ENCODE data around the gene GIPR. TPM values are rescaled to one million over a fixed set of nuclear protein-coding genes. Genes with fewer than 3 reads are reported as not detected.

Gene GIPR
- total and polyA plus RNA-seq, 2 of the 13 experiments (the other 11 are each of a cell fraction or from before 2014, with no cell fraction given) = 0.15 to 1.2 TPM

DNA sequence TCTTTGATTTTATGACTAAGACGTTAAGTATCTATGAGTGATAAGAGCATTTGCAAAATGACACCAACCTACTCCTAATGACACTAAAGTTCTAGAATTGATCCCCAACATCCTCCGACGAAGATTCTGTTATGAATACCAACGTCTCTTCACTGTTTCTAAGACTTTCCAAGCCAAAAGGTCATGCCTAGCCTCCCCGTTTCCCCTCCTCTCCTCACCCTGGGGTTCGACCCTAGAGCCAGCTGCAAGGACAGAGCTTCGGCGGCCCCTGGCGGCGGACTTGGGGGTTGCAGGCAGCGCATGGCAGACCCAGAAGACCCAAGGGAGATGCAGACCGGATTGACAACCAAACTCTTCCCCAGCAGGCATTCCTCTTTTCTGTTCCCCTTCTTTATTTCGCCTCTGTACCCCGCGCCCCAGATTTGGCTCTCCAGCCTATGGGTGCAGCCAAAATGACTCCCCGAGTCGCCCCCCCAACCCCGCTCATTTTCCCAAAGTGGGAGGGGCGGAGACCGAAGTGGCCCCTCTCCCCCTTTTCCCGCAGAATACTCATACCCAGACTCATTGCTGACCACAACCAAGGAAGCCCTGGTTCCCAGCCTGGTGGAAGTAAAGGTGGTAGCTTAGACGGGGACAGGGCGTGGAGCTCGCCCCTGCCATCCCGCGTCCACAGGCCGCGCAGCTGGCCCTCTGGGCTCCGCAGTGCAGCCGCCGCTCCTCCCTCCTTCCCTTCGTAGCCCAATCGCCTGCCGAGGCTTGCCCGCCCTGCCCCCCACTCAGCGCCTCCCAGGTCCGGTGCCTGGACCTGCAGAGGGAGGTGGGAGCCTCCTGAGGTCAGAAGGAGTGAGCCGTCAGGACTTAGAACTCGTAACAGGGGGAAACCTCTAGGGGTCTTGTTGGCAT is 24.7 kb upstream of the GIPR start (continued):
- TF ChIP-seq, protein P1, sequence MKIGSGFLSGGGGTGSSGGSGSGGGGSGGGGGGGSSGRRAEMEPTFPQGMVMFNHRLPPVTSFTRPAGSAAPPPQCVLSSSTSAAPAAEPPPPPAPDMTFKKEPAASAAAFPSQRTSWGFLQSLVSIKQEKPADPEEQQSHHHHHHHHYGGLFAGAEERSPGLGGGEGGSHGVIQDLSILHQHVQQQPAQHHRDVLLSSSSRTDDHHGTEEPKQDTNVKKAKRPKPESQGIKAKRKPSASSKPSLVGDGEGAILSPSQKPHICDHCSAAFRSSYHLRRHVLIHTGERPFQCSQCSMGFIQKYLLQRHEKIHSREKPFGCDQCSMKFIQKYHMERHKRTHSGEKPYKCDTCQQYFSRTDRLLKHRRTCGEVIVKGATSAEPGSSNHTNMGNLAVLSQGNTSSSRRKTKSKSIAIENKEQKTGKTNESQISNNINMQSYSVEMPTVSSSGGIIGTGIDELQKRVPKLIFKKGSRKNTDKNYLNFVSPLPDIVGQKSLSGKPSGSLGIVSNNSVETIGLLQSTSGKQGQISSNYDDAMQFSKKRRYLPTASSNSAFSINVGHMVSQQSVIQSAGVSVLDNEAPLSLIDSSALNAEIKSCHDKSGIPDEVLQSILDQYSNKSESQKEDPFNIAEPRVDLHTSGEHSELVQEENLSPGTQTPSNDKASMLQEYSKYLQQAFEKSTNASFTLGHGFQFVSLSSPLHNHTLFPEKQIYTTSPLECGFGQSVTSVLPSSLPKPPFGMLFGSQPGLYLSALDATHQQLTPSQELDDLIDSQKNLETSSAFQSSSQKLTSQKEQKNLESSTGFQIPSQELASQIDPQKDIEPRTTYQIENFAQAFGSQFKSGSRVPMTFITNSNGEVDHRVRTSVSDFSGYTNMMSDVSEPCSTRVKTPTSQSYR (CRISPR knock-in tag; IDR thresholded peaks at IDR 0.05; ENCODE audit: borderline replicate concordance) = peak; percentile 93
- TF ChIP-seq ZFP90 (CRISPR knock-in tag; IDR thresholded peaks at IDR 0.05; ENCODE audit: borderline replicate concordance) (0 out of 2 replicates have a peak, but pooled peaks have one; percentile 22), GLMP (CRISPR knock-in tag; IDR thresholded peaks at IDR 0.05; ENCODE audit: borderline replicate concordance) (no peak), RELA (CRISPR knock-in tag; IDR thresholded peaks at IDR 0.05) (no peak), FOXC1 (CRISPR knock-in tag; IDR thresholded peaks at IDR 0.05; ENCODE audit: borderline replicate concordance) (0 out of 2 replicates have a peak, but pooled peaks have one; percentile 20), KLF12 (CRISPR knock-in tag; IDR thresholded peaks at IDR 0.05; ENCODE audit: borderline replicate concordance) (no peak), RXRA (CRISPR knock-in tag; IDR thresholded peaks at IDR 0.05) (no peak), KDM3A (CRISPR knock-in tag; IDR thresholded peaks at IDR 0.05; ENCODE audit: low read depth) (peak; percentile 12; the same call in 1 of the 2 replicates), ADNP (CRISPR knock-in tag; IDR thresholded peaks at IDR 0.05) (no peak), POLR2AphosphoS2 (IDR thresholded peaks at IDR 0.05; ENCODE audit: low read depth, low read length) (no peak), HOXA3 (CRISPR knock-in tag; IDR thresholded peaks at IDR 0.05) (0 out of 2 replicates have a peak, but pooled peaks have one; percentile 24), LCORL (IDR thresholded peaks at IDR 0.05) (no peak), LCORL (CRISPR knock-in tag; IDR thresholded peaks at IDR 0.05) (peak; percentile 11; the same call in 1 of the 2 replicates), MIER2 (CRISPR knock-in tag; IDR thresholded peaks at IDR 0.05) (0 out of 2 replicates have a peak, but pooled peaks have one; percentile 41), SP4 (CRISPR knock-in tag; IDR thresholded peaks at IDR 0.05) (no peak)
- TF ChIP-seq, protein P2, sequence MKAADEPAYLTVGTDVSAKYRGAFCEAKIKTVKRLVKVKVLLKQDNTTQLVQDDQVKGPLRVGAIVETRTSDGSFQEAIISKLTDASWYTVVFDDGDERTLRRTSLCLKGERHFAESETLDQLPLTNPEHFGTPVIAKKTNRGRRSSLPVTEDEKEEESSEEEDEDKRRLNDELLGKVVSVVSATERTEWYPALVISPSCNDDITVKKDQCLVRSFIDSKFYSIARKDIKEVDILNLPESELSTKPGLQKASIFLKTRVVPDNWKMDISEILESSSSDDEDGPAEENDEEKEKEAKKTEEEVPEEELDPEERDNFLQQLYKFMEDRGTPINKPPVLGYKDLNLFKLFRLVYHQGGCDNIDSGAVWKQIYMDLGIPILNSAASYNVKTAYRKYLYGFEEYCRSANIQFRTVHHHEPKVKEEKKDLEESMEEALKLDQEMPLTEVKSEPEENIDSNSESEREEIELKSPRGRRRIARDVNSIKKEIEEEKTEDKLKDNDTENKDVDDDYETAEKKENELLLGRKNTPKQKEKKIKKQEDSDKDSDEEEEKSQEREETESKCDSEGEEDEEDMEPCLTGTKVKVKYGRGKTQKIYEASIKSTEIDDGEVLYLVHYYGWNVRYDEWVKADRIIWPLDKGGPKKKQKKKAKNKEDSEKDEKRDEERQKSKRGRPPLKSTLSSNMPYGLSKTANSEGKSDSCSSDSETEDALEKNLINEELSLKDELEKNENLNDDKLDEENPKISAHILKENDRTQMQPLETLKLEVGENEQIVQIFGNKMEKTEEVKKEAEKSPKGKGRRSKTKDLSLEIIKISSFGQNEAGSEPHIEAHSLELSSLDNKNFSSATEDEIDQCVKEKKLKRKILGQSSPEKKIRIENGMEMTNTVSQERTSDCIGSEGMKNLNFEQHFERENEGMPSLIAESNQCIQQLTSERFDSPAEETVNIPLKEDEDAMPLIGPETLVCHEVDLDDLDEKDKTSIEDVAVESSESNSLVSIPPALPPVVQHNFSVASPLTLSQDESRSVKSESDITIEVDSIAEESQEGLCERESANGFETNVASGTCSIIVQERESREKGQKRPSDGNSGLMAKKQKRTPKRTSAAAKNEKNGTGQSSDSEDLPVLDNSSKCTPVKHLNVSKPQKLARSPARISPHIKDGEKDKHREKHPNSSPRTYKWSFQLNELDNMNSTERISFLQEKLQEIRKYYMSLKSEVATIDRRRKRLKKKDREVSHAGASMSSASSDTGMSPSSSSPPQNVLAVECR (CRISPR knock-in tag; IDR thresholded peaks at IDR 0.05; ENCODE audit: borderline replicate concordance) = peak; percentile 37; the same call in 1 of the 2 replicates
- TF ChIP-seq, protein P3, sequence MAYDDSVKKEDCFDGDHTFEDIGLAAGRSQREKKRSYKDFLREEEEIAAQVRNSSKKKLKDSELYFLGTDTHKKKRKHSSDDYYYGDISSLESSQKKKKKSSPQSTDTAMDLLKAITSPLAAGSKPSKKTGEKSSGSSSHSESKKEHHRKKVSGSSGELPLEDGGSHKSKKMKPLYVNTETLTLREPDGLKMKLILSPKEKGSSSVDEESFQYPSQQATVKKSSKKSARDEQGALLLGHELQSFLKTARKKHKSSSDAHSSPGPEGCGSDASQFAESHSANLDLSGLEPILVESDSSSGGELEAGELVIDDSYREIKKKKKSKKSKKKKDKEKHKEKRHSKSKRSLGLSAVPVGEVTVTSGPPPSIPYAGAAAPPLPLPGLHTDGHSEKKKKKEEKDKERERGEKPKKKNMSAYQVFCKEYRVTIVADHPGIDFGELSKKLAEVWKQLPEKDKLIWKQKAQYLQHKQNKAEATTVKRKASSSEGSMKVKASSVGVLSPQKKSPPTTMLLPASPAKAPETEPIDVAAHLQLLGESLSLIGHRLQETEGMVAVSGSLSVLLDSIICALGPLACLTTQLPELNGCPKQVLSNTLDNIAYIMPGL (CRISPR knock-in tag; IDR thresholded peaks at IDR 0.05; ENCODE audit: borderline replicate concordance in 1 of 2, low read depth in 1 of 2) = peak; percentile 70 to 81; a peak in 3 of 4 replicates
